ENCODE data around the gene ADARB2.
"Not testable (repeated sequence)": the region's sequence is repeated elsewhere in the genome, so short reads cannot be mapped to it uniquely, and the experiment has no call there.

The ADARB2 gene

DNA sequence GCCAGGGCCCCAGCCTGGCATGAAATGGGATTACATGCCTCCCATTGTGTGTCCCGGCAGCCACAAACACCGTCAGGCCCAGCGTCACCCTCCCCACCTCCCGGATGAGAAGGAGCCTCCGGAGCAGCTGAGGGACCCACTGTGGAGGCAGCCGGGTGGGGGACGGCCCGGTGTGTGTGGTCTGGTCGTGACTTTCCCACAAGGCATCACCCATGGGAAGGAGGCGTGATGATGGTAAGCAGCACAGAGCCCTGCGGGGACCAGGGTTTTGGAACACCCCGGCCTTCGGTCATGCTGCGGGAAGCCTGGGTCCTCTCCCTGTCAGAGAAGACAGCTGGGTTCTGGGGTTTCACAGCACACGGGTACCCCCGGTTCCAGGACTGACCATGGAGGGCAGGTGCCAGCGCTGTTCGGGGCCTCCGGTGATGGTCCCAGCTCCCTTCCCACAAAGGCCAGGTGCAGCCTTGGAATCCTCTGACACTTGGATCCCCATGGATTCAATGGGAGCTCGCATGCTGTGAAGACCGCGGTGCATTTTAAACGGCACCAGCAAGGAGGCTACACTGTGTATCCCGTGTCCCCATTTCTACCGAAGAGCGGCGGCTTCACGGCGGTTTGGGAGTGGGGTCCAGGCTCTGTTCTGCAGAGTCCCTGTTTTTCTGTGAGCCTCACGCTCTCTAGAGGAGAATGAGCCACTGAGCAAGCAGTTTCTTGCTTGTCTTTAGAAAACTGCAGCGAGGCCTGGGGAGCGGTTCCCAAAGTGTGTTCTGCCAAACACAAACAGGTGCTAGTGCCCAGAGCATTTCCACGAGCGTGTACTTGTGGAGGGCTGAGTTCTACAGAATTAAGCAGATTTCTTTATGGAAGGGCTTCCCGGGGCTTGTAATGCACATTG lies 336.0 kb downstream of the ADARB2 start:
- DNase-seq, result no peak

DNA sequence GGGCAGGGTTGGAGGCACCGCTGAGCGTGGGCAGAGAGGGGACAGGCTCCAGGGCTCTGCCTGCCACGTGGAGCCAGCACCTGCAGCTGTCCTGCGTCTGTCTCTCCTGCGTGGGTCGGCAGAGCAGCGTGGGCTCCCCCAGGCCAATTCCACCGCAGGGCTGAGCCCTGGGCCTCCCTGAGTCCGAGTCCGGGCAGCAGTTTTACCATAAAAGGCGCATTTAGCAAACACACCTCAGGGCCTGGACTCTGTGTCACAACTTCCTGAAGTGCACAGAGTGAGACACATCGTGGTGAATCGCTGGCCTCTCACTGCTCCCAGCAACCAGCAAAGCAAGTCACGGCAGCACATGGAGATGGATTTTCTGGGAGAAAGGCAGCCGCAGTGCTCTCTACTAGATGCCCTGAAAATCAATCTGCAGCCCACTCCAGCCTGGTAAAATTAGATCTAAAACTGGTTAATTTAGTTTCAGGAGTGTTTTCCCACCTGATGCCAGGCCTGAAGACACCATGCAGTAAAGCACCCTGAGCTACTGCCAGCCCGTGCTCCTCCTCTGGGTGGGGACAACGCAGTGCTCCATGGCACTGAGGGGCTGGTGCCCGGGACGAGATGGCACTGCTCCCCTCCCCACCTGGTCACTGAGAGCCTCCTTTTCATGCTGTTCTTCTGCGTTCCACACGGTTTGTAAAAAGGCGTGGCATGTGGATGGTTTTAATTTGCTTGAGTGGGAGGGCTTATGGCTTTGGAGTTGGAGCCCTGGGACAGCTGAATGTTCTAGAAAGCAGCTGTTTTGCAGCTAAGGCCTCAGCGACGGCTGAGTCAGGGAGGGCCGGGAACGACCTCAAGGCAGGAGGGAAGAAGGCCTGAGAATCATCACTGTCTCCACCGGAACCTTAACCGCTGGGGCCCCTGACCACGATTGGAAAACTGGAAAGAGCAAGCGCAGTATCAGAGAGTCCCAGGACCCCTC lies 336.9 kb downstream of the ADARB2 start:
- DNase-seq, result no peak

DNA sequence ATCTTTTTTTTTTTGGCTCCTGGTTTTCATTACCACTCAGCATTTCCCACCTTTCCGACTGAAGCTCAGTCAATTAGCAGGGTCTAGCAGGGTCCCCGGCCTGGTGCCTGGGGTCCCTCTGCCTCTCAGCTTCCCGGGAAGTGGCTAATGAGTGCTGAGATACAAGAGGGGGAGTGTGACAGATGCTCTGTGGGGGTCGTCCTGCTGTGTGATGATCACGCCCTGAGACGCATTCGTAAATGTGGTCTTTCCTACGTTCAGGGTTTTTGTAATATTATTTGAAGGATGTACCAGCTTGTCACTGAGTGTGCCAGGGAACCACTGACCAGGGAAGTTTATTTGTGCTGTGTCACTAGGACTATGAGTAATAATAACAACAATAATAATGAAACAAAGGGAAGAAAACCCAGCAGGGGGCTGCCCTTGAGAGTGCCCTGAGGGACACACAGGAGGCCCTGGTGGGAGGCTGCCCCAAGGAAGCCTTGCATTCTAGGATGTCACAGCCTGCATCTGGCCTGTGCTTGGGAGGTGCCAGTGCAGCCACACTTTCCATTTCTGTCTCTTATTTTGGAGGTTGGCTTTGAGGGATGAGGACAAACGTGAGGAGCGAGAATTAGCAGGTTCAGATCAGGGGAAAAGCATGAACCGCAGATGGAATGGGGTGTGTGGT lies 337.8 kb downstream of the ADARB2 start:
- no peak for DNase-seq

GRCh38 chr10:1398626-1399410 lies 338.5 kb downstream of the ADARB2 start:
- DNase-seq, result no peak

DNA sequence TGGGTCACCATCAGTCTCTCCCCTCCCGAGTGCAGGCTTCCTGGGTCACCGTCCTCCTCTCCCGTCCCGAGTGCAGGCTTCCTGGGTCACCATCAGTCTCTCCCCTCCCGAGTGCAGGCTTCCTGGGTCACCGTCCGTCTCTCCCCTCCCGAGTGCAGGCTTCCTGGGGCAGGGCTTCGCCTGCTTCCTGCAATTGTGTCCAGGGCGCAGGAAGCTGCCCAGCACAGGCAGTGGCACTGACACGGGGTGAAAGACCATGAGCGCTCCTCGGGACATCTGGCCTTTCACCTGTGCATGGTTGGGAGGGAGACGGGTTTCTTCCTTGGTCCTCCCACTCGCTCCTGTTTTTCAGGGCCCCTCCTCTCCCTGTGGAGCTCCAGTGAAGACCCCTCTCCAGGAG lies 339.2 kb downstream of the ADARB2 start:
- DNase-seq, result not testable (repeated sequence)

GRCh38 chr10:1396297-1396635 lies 341.1 kb downstream of the ADARB2 start:
- DNase-seq, result no peak

DNA sequence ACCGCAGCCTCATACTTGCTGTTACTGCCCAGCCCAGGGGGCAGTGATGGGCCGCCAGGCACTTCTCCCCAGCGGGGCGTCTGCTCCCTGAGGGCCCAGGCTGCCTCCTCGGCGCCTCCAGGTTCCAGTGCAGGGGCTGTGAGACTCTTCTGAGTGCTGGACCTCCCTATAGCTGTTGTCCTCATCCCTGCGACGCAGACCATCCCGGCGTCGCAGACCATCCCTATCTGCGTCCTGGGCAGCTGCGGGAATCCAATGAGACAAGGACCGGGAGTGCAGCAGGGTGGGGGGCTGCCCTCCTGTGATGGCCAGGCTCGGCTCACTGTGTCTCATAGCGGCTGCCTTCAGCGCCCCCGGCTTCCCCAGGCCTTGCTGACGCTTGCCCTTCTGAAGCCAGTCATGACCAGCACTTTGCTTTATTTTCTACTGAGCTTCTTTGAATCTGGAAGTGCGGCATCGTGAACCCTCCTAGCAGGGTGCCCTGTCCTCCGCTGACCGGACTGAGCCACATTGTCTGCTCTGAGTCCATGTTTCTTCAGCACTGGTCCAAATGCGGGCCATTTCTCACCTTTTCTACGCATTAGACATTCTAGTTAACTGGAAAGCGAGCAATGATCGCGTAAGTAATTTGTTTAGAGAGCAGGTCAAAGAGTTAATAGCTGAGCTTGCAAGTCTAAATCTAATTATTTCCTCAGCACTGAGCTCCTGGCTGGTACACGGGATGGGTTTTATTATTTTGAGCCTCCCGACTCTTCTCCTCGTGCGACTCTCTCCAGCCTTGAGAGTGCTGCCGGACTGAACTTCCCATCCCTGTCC lies 341.6 kb downstream of the ADARB2 start:
- no peak for DNase-seq

DNA sequence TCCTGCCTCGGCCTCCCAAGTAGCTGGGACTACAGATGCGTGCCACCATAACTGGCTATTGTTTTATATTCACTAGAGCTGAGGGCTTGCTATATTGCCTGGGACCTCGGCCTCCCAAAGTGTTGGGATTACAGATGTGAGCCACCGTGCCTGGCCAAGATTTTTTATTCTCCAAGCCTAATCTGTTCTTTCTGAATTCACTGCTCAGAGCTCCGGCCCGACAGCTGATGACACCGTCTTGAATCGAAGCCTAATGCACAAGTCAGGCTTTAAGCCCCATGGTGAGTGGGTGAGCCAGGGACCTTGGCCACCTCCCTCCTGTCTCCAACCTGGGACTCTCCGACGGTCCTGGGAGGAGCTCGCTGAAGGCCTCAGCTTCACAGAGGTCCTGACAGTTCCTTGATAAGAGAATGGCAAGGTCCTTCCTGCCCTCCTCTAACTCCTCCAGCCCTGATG lies 342.3 kb downstream of the ADARB2 start:
- DNase-seq, result no peak

GRCh38 chr10:1394155-1394912 lies 343.0 kb downstream of the ADARB2 start:
- DNase-seq, result no peak

- no peak for DNase-seq
Measured at GRCh38 chr10:1393481-1393880, 343.8 kb downstream of the ADARB2 start.

GRCh38 chr10:1392127-1392526 lies 345.2 kb downstream of the ADARB2 start:
- no peak for DNase-seq

DNA sequence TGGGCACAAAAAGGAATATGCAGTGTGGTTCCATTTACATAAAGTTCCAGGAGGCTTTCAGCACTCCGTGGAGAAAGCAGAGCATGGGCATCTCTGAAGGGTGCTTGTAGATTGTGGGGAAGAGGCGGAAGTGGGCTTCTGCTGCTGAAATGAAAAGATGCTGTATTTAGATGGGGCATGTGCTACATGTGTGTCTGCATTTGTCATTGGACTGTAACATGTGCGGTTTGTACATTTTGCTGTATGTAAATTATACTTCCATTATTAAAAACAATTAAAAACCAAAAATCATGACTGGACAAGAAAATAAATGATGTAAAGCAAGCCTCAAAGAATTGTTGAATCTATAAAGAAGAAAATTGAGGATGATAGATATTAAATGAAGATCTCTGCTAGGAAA lies 347.1 kb downstream of the ADARB2 start:
- no peak for DNase-seq

DNA sequence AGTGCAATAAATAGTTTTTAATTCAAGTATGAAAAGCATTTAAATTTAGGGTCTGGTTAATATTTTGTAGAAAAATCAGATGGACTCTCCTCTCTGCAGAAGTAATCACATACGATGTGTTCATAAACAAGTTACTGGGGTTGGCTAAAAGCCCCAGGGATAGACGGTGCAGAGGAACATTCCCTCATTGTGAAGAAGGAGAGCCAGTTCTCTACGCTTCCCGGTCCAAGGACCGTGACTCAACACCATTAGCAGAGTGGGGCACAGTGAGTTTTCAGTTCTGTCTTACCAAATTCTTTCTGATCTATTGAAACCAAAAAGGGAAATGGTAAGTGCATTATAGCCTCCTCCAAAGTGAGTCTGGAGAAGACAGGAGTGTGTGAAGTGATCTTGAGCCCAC lies 353.3 kb downstream of the ADARB2 start:
- DNase-seq, result no peak

GRCh38 chr10:1382711-1383110 lies 354.6 kb downstream of the ADARB2 start:
- no peak for DNase-seq

GRCh38 chr10:1381339-1381738 lies 356.0 kb downstream of the ADARB2 start:
- no peak for DNase-seq

DNA sequence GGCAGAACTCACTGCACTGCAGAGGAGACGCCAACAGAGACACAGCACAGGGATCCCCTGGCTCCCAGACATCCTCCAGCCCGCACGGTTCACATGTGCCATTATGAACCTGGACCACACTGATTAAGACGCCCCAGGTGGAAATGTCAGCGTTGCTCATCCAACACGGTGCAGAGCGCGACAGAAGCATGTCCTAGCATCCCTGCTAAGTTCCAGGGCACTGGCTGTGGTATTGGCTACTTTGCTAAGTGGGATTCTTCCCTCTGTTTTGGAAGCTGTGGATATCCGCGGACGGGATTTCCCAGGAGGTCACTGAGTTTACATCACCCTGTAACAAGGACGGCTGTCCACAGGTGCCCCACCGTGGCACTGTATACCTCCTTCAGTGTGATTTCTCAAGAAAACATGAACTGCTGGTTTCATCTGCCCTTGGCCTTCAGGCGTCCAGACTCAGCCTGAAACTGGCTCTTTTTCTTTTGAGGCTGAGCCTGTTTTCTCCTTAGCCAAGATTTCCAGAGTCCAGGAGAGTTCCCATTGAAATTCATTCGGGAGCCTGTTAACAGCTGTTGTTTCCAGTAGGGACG lies 357.1 kb downstream of the ADARB2 start:
- no peak for DNase-seq

DNA sequence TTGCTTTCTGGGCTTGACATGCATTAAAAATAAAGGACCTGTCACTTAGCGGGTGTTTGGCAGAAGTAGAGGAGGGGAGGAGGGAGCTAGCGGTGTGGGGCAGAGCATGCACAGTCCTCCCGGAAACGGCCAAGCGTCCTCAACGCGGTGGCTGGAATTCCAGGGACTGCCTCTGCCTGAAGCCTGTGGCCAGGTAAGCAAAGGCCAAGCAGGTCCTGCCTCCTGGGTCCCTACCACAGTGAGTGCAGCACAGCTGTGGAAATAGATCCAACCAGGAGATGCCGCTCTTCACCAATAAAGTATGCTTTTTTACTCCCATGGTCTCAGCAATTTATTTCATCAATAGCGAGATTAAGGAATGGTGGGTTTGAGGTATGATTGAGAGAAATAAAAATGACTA lies 357.7 kb downstream of the ADARB2 start:
- DNase-seq, result no peak

DNA sequence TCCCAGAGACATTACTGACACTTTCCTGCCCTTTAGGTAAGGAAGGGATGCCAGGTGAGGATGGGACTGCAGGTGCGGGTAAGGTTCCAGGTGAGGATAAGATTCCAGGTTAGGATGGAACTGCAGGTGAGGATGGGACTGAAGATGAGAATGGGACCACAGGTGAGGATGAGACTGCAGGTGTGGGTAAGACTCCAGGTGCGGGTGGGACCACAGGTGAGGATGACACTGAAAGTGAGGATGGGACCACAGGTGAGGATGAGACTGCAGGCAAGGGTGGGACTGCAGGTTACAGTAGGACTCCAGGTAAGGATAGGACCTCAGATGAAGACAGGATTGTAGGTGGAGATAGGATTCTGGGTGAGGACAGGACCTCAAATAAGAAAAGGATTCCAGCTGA lies 358.9 kb downstream of the ADARB2 start:
- no peak for DNase-seq

GRCh38 chr10:1377740-1378397 lies 359.5 kb downstream of the ADARB2 start:
- no peak for DNase-seq

DNA sequence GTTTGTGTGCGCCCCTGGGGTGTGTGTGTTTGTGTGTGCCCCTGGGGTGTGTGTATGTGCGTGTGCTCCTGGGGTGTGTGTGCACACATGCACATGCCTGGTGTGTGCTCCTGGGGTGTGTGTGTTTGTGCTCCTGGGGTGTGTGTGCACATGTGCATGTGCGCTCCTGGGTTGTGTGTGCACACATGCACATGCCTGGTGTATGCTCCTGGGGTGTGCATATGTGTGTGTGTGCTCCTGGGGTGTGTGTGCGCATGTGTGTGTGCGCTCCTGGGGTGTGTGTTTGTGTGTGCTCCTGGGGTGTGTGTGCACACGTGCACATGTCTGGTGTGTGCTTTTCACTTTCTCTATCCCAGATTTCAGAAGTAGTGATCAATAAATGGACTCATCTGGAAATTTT lies 360.1 kb downstream of the ADARB2 start:
- no peak for DNase-seq
